NCI-H82 treated with DMSO at 0.1 percent for 48 hours (cell line): Measurements from ENCODE around the gene ADAM8.
"Not testable (repeated sequence)": the region's sequence is repeated elsewhere in the genome, so short reads cannot be mapped to it uniquely, and the experiment has no call there.

Experiments used
- DNase-seq: peaks from one replicate; lab custom pipeline; 2025; ENCODE audit not compliant: unreplicated experiment; lab: John Stamatoyannopoulos, UW

The ADAM8 gene

GRCh38 chr10:133234796-133235195 is 41.9 kb downstream of the ADAM8 start:
- DNase-seq: not testable (repeated sequence)

DNA sequence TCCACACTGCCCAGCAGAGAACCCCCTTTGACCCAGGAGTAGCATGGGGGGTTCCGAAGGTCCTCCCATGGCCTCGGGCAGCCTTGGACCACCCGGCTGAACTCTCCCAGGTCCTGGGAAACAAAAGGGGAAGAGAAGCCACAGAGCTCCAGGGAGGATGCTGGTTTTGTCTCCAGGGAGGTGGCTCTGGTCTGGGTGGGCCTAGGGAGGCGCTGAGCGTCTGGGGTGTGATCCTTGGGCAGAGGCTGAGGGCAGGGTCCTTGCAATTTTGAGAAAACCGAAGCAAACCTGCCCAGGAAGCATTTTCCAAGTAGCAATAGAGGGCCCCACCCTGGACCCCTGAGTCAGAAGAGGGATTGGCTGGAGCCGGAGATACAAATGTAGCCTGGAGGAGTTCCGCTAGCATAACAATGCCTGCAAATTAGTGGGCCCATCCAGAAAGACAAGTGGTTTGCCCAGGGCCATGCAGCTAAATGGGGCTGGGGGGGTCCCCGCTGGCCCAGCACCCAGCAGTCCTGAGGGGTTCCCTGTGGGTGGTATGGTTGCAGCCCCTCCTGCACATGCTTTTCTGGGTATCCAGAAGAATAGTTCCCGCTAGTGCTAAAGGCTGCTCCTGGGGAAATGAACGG is 44.6 kb downstream of the ADAM8 start:
- DNase-seq: no peak

- no peak for DNase-seq
These were observed 45.3 kb downstream of the ADAM8 start for GRCh38 chr10:133231244-133231945.

GRCh38 chr10:133230387-133231195 is 46.1 kb downstream of the ADAM8 start:
- no peak for DNase-seq

- DNase-seq: no peak
These were observed 46.7 kb downstream of the ADAM8 start, which contains the start of gene UTF1 for GRCh38 chr10:133230044-133230361. UTF1 (plus strand) TSS chr10:133230217; CDS start chr10:133230289, 72 bp downstream.

DNA sequence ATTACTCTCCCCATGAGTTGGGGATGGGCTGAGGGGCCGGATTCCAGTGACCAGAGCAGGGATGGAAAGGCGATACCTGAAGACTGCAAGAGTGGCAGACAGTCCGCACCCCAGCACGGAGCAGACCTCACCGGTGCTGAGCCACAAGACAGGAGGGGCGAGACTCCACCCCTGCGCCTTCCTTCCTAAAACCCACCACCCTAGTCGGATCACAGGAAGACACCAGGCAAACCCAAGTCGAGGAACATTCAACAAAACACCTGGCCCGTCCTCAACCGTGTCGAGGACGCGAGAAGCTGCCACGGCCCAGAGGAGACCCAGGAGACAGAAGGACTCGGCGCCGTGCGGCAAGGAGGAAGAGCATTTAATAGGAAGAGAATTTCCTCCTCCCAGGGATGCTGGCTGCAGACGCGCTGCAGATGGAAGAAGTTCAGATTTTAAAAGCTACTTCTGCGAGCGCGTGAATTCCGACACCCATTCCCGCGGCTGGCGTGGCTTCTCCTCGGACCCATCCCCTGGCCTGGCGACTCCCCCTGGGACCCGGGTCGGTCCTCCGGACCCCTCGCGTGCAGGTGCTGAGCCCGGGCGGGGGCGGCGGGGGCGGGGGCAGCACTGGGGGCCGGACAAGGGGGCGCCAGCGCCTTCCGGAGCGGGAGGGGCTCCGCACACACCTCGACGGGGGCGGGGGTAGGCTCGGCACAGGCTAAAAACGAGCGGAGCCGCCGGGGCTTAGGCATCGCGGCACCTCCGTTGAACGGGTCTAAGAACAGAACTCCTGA is 47.2 kb downstream of the ADAM8 start:
- DNase-seq: no peak

DNA sequence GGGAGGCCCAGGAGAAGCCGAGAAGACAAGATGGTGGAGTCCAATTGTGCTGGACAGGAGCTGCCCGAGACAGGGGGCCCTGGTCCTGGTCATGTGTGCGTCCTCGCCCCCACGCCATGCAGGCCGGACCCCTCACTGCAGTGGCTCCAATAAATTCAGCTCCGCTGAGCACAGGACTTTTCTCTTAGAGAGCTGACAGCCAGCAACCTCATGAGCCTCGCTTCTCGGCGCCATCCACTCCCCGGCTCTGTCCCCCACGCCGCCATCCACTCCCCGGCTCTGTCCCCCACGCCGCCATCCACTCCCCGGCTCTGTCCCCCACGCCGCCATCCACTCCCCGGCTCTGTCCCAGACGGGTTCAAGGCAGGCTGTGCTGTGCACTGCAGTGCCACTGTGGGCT is 49.4 kb downstream of the ADAM8 start:
- no peak for DNase-seq

- no peak for DNase-seq
These were observed 50.3 kb downstream of the ADAM8 start for GRCh38 chr10:133226251-133226808.

DNA sequence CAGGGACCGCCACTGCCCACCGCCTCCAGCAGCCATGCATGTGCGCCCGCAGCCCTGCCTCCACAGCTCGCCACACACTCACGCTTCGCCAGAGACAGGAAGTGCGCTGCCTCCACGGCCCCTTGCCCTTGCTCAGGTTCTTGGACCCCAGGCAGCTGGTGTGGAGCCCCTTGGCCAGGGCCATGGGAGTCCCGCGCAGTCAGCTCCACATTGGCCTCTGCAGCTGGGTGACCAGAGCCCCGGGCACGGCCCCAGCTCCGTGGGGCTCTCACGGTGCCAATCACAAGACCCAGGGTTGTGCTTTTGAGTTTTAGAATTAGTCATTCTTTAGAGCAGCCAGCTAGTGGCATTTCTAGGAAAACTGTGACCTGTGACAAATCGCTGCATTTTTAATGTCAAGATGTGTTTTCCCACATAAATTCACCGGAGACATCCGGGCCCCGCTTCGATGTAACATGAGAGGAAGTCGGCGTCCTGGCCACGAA is 50.9 kb downstream of the ADAM8 start:
- DNase-seq: no peak

- DNase-seq: no peak
These were observed 51.8 kb downstream of the ADAM8 start for GRCh38 chr10:133224756-133225372.

- DNase-seq: no peak
These were observed 52.6 kb downstream of the ADAM8 start for GRCh38 chr10:133224076-133224475.

- not testable (repeated sequence) for DNase-seq
These were observed 54.9 kb downstream of the ADAM8 start for GRCh38 chr10:133221756-133222155.

DNA sequence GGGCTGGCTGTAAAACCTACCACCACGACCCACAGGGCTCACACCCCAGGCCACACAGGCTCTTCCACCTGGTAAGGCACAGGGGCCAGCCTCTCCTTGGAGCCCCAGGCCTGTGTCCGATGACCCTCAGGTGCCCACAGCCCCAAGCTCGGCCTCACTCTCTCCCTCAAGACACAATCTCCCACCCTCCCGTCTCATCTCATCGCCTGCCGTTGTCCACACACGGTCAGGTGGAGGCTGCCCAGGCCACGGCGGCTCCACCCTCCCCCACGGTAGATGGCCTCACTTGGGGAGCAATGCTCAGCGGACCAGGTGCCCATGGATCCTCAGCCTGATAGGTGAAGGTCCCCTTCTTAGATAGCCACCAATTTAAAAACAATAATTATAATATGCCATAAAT is 55.3 kb downstream of the ADAM8 start:
- no peak for DNase-seq

DNA sequence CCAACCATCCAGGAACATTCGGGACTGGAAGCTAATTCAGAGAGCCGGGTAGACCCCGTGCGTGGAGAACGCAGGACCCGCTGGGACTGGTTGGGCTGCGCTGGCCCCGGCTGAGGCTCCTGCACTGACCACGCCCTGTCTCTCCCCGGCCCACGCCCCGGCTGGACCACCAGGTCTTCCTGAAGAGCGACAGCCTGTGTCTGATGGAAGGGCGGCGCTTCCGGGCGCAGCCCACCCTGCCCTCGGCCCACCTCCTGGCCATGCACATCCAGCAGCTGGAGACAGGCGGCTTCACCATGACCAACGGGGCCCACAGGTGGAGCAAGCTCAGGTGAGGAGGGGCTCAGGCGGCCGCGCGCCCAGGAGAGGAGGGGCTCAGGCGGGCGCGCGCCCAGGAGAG is 56.9 kb downstream of the ADAM8 start:
- no peak for DNase-seq

GRCh38 chr10:133218891-133219290 is 57.8 kb downstream of the ADAM8 start:
- DNase-seq: no peak

GRCh38 chr10:133217800-133218589 is 58.7 kb downstream of the ADAM8 start:
- no peak for DNase-seq

DNA sequence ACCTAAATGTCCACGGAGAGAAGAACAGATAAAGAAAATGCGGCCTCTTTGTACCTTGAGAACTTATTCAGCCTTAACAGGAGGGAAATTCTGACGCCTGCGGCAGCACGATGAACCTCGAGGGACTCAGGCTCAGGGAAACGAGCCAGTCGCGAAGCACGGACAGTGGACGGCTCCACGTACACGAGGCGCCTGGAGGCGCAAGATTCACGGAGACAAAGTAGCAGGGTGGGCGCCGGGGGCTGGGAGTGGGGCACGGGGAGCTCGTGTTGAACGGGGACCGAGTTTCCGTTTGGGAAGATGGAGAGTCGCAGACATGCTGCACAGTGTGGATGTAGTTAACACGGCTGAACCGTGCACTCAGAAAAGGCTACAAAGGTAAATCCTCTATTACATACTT is 59.9 kb downstream of the ADAM8 start:
- DNase-seq: no peak

DNA sequence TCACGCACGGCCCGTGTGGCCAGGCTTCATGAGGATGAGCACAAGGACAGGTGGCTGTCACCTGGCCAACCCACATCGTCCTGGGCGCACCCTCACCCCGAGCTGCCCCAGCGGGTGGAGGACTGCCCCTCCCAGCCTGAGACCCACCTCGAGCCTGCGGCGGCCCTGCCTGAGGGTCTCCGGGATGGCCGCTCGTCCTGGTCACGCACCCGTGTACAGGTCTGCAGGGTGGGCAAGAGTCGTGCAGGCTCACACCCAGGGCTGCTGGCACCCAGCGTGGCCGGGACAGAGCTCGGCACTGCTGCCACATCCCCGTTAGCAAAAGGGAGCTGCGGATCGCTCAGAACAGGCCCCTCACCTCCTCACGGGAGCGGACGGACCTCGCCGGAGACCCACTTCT is 61.1 kb downstream of the ADAM8 start:
- no peak for DNase-seq
